GM19467 (cell line): ENCODE measurements around the gene GRIK4.
A peak's percentile ranks its signal among the peaks of the same experiment; 100 is the strongest.
"Not testable (repeated sequence)": the region's sequence is repeated elsewhere in the genome, so short reads cannot be mapped to it uniquely, and the experiment has no call there.

Experiments
- ATAC-seq: cut with Tn5 transposase; IDR thresholded peaks from one replicate; pipeline ENCODE4 v1.9.1; 2021; ENCODE audit warnings: mild to moderate bottlenecking, moderate library complexity; ENCODE audit not compliant: unreplicated experiment

Gene GRIK4

DNA sequence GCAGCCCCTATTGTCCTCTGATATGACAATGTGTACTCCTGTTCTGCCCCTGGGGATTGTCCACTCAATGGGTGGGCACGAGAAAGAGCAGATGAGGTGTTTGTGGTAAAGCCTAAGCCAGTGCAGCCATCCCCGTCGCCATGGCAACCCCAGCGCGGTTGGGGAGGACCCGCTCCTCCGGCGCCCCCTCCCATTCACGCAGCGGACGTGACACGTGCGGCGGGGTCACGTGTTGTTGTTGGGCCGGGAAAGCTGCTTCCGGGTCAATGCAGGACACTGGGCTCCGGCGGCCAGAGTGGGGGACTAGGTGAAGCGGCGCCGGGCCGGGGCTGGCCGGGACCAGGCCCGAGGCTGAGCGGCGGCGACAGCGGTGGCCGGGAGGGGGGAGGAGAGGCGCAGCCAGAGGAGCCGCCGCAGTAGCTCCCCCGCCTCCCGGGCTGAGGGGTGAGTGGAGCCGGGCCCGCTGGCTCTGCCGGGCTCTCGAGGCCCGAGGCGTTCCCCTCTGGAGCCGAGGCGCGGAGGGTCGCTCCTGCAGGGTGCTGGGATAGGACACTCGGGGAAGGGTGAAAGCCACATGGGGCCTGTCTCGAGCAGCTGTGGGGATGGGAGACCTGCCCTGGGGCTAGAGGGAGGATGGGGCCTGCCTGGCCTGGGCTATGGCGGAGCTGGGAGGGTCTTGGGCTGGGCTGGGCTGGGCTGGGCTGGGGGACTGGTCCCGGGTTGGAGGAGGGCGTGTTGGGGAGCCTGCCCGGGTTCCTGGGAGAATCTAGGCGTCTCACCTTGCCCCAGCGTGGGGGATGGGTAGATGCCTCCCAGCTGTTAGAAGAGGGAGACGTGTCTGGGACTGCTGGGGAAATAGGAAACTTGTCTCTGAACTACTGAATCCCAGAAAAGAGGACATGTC lies 512.6 kb downstream of the GRIK4 start, which contains the start of gene TBCEL:
TSS of gene TBCEL (plus strand) at position 255 of the 904 bp plus-strand sequence. CDS start 21,589 bp downstream, outside the sequence.
- peak; percentile 91 for ATAC-seq

DNA sequence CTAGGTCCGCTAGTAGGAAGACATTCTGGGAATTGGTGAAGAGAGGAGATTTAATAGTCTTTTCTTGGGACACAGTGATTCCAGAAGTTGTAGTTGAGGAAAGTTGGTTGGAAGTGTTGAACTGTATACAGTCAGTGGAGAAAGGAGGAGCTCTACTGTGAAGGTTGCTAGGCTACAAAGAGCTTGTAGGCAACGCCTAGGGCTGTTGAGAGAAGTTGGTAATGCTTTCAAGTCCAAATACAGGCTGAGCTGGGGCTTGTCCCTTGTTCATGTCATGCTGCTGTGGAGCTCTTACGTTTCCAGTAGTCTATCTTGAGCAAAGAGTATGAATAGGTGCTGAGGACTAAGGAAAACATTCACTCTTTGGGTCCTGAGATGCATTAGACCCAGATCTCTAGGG lies 513.4 kb downstream of the GRIK4 start:
- ATAC-seq: no peak

DNA sequence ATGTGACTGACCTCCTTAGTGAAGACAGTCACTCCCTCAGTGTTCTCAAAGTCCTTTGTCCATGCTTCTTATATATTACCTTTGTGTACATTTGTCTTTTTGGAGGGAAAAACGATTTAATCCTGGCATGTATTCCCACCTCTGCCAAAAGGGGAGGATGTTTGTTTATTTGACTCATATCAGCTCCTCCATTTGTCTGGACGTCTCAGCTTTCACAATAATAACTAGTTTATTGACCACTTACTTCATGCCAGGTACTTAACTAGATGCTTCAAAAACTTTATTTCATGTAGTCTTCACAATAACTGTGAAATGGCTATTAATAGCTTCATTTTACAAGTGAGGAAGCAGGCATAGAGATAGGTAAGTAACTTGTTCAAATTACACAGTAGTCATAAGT lies 517.6 kb downstream of the GRIK4 start:
- ATAC-seq: no peak

DNA sequence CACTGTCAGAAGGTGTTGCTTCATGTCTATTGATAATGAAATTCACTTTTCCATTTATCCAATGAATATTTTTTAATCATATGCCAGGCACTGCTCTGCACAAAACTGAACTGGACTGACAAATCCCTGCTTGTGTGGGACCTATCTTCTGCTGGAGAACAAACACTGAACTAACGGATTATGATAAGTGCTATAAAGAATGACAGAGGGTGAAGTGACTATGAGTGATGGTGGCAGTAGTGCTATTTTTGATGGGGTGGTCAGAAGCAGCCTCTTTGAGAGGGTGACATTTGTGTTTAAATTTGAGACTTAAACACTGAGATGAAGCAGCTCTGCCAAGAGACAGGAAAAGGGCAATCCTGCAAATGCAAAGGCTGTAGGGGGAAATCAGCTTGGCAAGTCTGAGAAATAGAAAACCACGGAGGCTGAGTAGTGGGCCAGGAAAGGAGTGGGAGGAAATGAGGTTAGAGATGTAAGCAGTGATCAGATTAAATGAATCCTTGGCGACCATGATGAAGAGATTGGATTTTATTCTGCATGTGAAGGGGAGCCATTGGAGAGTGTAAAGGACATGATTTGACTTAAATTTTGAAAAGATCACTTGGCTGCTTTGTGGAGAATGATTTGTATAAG lies 518.4 kb downstream of the GRIK4 start:
- no peak for ATAC-seq

DNA sequence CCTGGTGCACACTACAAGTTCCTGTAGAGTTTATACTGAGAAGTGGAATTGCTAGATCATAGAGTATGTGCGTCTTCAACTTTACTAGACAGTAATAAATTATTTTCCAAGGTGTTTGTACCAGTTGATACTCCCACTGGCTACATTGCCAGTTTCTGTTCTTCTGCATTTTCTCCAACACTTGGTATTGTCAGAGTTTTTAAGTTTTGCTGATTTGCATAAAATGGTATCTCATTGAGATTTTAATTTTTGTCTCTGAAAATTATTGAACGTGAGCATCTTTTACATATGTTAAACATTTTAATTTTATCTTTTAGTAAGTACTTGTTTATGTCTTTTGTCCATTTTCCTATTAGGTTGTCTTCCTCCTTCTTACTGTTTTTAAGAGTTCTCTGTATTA lies 519.6 kb downstream of the GRIK4 start:
- no peak for ATAC-seq

DNA sequence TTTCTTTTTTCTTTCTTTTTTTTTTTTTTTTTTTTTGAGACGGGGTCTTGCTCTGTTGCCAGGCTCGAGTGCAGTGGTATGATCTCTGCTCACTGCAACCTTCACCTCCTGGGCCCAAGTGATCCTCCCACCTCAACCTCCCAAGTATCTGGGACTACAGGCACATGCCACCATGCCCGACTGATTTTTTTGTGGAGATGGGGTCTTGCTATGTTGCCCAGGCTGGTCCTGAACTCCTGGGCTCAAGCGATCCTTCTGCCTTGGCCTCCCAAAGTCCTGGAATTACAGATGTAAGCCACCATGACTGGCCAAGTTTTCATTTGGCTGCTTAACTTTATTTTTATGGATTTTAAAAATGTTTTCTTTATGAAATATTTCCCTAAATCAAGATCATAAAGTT lies 520.1 kb downstream of the GRIK4 start:
- not testable (repeated sequence) for ATAC-seq

DNA sequence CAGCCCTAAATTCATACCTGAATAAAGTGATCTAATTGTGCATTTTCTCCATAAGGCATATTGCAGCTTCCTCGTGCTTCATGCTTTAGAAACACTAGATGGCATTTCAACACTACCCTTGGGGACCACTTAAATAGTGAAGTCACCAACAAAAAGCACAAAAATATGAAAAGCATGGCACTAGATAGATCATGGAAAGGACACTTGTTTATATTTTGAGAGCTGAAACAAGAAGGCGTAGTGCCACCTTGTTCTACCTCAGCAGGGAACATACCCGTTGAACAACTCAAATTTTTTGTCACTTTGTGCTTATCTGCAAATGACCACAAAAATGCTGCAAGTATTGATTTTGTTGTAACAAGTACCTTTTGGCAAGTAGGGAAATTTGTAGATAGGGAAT lies 521.0 kb downstream of the GRIK4 start:
- no peak for ATAC-seq

DNA sequence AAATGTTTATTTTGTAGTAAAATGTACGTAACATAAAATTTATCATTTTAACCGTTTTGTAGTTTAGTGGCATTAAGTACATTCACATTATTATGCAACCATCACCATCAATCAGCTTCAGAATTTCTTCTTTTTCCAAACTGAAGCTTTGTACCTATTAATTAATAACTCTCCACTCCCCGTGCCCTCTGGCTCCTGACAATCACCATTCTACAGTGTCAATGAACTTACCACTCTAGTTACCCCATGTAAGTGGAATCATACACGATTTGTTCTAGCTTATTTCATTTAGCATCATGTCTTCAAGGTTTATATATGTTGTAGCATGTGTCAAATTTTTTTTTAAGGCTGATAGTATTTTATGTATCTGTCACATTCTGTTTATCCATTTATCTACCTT lies 522.1 kb downstream of the GRIK4 start:
- no peak for ATAC-seq

DNA sequence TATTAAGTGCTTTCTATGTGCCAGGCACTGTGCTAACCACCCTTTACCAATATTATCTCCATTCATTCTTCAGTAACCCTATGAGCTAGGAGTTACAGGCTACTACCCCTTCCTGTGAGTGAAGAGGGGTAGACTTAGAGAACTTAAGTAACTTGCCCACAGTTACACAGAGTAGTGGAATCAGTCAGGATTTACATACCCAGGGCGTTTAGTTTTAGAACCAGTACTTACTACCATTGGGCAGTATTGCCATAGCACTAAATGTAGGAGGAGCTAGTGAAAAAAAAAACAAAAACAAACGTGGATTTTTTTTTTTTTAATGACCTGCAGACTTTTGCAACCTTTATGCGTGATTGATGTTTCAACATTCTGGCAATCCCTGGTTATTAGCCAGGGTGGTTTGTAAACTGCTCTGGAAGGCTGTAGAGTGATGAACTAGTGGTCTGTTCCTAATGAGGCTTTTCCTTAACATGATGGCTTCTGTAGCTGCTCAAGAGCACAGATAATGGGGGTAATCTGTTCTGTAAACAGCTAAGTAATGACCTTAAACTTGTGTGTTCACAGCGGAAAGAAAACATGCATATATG lies 523.7 kb downstream of the GRIK4 start:
- no peak for ATAC-seq

DNA sequence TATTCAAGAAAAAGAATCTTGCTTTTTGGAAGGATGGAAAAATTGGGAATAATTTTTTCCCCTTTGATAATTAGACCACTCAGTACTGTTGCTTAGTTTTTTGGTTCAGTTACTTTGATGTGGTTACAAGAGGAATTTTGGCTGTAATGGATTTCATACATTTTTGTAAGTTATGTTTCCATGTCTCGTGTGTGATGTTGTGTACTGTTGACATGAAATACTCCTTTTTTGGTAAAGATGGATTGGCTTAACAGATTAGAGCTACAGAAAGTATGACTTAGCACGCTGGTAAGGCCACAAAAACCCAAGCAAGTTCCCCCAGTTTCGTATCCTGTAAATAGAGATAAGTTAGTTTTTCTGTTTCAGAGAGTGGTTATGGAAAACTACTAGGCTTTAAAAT lies 524.2 kb downstream of the GRIK4 start:
- no peak for ATAC-seq

DNA sequence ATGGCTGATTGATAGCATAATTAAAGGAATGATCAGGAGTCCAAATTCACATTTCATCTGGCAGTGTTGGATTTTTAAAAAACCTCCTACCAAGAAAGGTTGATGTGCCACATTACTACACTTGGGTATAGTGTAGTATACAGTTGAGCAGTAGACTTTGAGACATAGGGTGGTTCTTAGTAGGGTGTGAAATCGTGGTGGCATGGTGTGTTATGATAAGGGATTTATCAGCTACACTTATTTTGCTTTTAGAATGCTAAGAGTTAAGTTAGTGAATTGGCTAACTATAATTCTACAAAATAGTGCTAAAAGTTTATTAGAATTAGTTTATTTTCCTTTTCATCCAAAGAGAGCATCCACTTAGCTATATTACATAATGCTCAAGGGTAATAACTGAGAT lies 525.5 kb downstream of the GRIK4 start:
- no peak for ATAC-seq
